ENCODE data around the gene TOLLIP. TPM values are rescaled to one million over a fixed set of nuclear protein-coding genes. Genes with fewer than 3 reads are reported as not detected.
"Not testable (repeated sequence)": the region's sequence is repeated elsewhere in the genome, so short reads cannot be mapped to it uniquely, and the experiment has no call there.

TOLLIP gene
- total RNA-seq, 1 donor from 2014 or later = 46.9 TPM

- DNase-seq (ENCODE audit: low spot score) = no peak
- intact Hi-C loops (cut with DNase I) = no loop called here
These were observed 52.1 kb downstream of the TOLLIP start for GRCh38 chr11:1257366-1257765.

- intact Hi-C loops (cut with DNase I) = no loop called here
- no peak for DNase-seq (ENCODE audit: low spot score)
These were observed 53.0 kb downstream of the TOLLIP start for GRCh38 chr11:1256257-1257045.

DNA sequence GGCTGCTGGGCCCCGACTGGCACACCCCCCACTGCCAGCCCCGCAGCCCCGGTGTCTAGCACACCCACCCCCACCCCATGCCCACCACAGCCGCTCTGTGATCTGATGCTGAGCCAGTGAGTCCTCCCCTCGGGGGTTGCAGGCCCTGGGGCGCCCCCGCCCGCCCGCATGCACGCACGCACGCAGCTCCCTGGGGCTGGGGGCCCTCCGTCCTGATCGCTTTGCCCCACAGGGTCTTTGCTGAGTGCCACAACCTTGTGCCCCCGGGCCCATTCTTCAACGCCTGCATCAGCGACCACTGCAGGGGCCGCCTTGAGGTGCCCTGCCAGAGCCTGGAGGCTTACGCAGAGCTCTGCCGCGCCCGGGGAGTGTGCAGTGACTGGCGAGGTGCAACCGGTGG lies 54.3 kb downstream of the TOLLIP start:
- intact Hi-C loops (cut with DNase I) = no loop called here
- DNase-seq (ENCODE audit: low spot score) = no peak

DNA sequence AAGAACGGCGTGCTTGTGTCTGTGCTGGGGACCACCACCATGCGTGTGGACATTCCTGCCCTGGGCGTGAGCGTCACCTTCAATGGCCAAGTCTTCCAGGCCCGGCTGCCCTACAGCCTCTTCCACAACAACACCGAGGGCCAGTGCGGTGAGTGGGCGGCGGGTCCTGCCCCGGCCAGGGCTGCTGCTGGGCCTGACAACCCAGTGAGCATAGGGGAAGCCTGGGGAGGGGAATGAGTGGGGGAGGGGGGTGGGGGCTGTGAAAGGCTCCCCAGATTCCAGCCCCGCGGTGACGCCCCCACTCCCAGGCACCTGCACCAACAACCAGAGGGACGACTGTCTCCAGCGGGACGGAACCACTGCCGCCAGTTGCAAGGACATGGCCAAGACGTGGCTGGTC lies 54.7 kb downstream of the TOLLIP start:
- no peak for DNase-seq (ENCODE audit: low spot score)
- intact Hi-C loops (cut with DNase I) = no loop called here

- DNase-seq (ENCODE audit: low spot score) = no peak
- intact Hi-C loops (cut with DNase I) = no loop called here
These were observed 55.3 kb downstream of the TOLLIP start for GRCh38 chr11:1254086-1254648.

DNA sequence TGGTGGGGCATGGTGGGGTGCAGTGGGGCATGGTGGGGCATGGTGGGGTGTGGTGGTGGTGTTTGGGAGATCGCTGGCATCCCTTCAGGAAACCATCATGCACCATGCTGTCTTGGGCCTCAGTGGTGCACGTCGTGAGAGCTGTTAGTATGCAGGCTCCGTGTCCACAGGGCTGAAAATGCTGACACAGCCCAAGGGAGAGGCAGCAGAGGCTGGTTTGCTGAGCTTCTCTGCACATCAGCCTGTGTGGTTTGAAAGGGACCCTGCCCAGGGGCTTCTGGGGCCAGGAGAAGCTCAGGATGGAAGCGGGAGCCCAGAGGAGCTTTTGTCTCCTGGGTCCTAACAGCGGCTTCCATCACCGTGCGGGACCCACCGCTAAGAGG lies 56.3 kb downstream of the TOLLIP start:
- intact Hi-C loops (cut with DNase I) = no loop called here
- no peak for DNase-seq (ENCODE audit: low spot score)

- intact Hi-C loops (cut with DNase I) = no loop called here
- DNase-seq (ENCODE audit: low spot score) = no peak
These were observed 56.9 kb downstream of the TOLLIP start for GRCh38 chr11:1252371-1253102.

GRCh38 chr11:1251236-1251770 lies 58.1 kb downstream of the TOLLIP start:
- DNase-seq (ENCODE audit: low spot score) = no peak
- intact Hi-C loops (cut with DNase I) = no loop called here

GRCh38 chr11:1250411-1250810 lies 59.0 kb downstream of the TOLLIP start:
- DNase-seq (ENCODE audit: low spot score); intact Hi-C loops (cut with DNase I): not testable (repeated sequence)

- intact Hi-C loops (cut with DNase I); DNase-seq (ENCODE audit: low spot score): not testable (repeated sequence)
These were observed 60.5 kb downstream of the TOLLIP start for GRCh38 chr11:1248951-1249350.

- DNase-seq (ENCODE audit: low spot score); intact Hi-C loops (cut with DNase I): not testable (repeated sequence)
These were observed 62.4 kb downstream of the TOLLIP start for GRCh38 chr11:1247026-1247425.

- intact Hi-C loops (cut with DNase I); DNase-seq (ENCODE audit: low spot score): not testable (repeated sequence)
These were observed 63.1 kb downstream of the TOLLIP start for GRCh38 chr11:1246301-1246700.

GRCh38 chr11:1245717-1246116 lies 63.7 kb downstream of the TOLLIP start:
- DNase-seq (ENCODE audit: low spot score); intact Hi-C loops (cut with DNase I): not testable (repeated sequence)

GRCh38 chr11:1244557-1244956 lies 64.9 kb downstream of the TOLLIP start:
- intact Hi-C loops (cut with DNase I); DNase-seq (ENCODE audit: low spot score): not testable (repeated sequence)

DNA sequence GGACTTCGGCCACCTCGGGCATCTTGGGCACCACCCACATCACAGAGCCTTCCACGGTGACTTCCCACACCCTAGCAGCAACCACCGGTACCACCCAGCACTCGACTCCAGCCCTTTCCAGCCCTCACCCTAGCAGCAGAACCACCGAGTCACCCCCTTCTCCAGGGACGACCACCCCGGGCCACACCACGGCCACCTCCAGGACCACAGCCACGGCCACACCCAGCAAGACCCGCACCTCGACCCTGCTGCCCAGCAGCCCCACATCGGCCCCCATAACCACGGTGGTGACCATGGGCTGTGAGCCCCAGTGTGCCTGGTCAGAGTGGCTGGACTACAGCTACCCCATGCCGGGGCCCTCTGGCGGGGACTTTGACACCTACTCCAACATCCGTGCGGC lies 65.9 kb downstream of the TOLLIP start:
- DNase-seq (ENCODE audit: low spot score); intact Hi-C loops (cut with DNase I): not testable (repeated sequence)

DNA sequence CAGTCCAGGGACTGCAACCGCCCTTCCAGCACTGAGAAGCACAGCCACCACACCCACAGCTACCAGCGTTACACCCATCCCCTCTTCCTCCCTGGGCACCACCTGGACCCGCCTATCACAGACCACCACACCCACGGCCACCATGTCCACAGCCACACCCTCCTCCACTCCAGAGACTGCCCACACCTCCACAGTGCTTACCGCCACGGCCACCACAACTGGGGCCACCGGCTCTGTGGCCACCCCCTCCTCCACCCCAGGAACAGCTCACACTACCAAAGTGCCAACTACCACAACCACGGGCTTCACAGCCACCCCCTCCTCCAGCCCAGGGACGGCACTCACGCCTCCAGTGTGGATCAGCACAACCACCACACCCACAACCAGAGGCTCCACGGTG lies 66.7 kb downstream of the TOLLIP start:
- DNase-seq (ENCODE audit: low spot score); intact Hi-C loops (cut with DNase I): not testable (repeated sequence)

- no peak for DNase-seq (ENCODE audit: low spot score)
- intact Hi-C loops (cut with DNase I) = no loop called here
These were observed 67.1 kb downstream of the TOLLIP start for GRCh38 chr11:1242289-1242688.

DNA sequence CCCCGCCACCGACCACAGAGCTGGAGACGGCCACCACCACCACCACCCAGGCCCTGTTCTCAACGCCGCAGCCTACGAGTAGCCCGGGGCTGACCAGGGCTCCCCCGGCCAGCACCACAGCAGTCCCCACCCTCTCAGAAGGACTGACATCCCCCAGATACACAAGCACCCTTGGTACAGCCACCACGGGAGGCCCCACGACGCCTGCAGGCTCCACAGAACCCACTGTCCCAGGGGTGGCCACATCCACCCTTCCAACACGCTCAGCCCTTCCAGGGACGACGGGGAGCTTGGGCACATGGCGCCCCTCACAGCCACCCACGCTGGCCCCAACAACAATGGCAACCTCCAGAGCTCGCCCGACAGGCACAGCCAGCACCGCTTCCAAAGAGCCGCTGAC lies 67.7 kb downstream of the TOLLIP start:
- no peak for DNase-seq (ENCODE audit: low spot score)
- intact Hi-C loops (cut with DNase I) = no loop called here

- no peak for DNase-seq (ENCODE audit: low spot score)
- intact Hi-C loops (cut with DNase I) = no loop called here
These were observed 68.7 kb downstream of the TOLLIP start for GRCh38 chr11:1240771-1241170.

- DNase-seq (ENCODE audit: low spot score) = no peak
- intact Hi-C loops (cut with DNase I) = no loop called here
These were observed 69.7 kb downstream of the TOLLIP start for GRCh38 chr11:1239596-1240205.

All from cardiac septum (tissue), 1 donor.